Hepatocyte (in vitro differentiated cells): ENCODE results near the gene SH3TC2. TPM values are rescaled to one million over a fixed set of nuclear protein-coding genes. Genes with fewer than 3 reads are reported as not detected.

Source experiments
- DNase-seq: peaks from one replicate; pipeline ENCODE4 v3.0.0-alpha.2; 2016; ENCODE audit warnings: low spot score
- H2AFZ ChIP-seq: fragments of 200-600 bp; sonication (generic); 2 replicates; pipeline ENCODE4 v1.6.0; 2016; ENCODE audit warnings: antibody characterized with exemption, mild to moderate bottlenecking
- H3K27ac ChIP-seq: fragments of 200-600 bp; sonication (generic); 2 replicates; pipeline ENCODE4 v1.5.1; 2016; ENCODE audit warnings: mild to moderate bottlenecking
- H3K27me3 ChIP-seq: fragments of 200-600 bp; sonication (generic); 2 replicates; pipeline ENCODE4 v1.6.1; 2016
- H3K36me3 ChIP-seq: fragments of 200-600 bp; sonication (generic); replicated peaks from 2 replicates; pipeline ENCODE4 v1.5.1; 2016; ENCODE audit warnings: low read depth; ENCODE audit not compliant: insufficient read depth
- H3K4me1 ChIP-seq: fragments of 200-600 bp; sonication (generic); 2 replicates; pipeline ENCODE4 v1.5.1; 2016; ENCODE audit warnings: mild to moderate bottlenecking, moderate library complexity; ENCODE audit not compliant: insufficient read depth
- H3K4me2 ChIP-seq: fragments of 200-600 bp; sonication (generic); 2 replicates; pipeline ENCODE4 v1.6.0; 2016
- H3K4me3 ChIP-seq: fragments of 200-600 bp; sonication (generic); 2 replicates; pipeline ENCODE4 v1.5.1; 2016; ENCODE audit warnings: mild to moderate bottlenecking
- H3K79me2 ChIP-seq: fragments of 200-600 bp; sonication (generic); 2 replicates; pipeline ENCODE4 v1.6.0; 2017; ENCODE audit warnings: mild to moderate bottlenecking
- H3K9me2 ChIP-seq: fragments of 200-600 bp; sonication (generic); replicated peaks from 2 replicates; pipeline ENCODE4 v1.6.0; 2017; ENCODE audit warnings: mild to moderate bottlenecking; ENCODE audit not compliant: insufficient read depth
- H3K9me3 ChIP-seq: fragments of 200-600 bp; sonication (generic); 2 replicates; pipeline ENCODE4 v1.5.1; 2016; ENCODE audit warnings: low read depth, mild to moderate bottlenecking
- H4K20me1 ChIP-seq: fragments of 200-600 bp; sonication (generic); 2 replicates; pipeline ENCODE4 v1.6.0; 2016; ENCODE audit warnings: mild to moderate bottlenecking; ENCODE audit not compliant: insufficient read depth, poor library complexity, severe bottlenecking
- EZH2 ChIP-seq: fragments of 200-600 bp; sonication (generic); IDR thresholded peaks from 2 replicates; pipeline ENCODE4 v1.6.1; 2016; ENCODE audit warnings: antibody characterized with exemption, mild to moderate bottlenecking, borderline replicate concordance
- EZH2phosphoT487 ChIP-seq: fragments of 200-600 bp; sonication (generic); IDR thresholded peaks from one replicate; pipeline ENCODE4 v1.6.1; 2018; ENCODE audit warnings: antibody characterized with exemption, mild to moderate bottlenecking, low read depth, moderate library complexity; ENCODE audit not compliant: unreplicated experiment, severe bottlenecking
- WGBS: methylation state at CpG from one replicate; pipeline ENCODE4 v1.1.6; 2016; ENCODE audit warnings: low lambda C conversion rate; ENCODE audit errors: missing lambda C conversion rate; 5-methylcytosine and 5-hydroxymethylcytosine counted together
- polyA plus RNA-seq: library from polyadenylated mRNA; unstranded; fragments of >200 nt; fragmentation: Nextera tagmentation; extraction: Ambion mirVana; gene quantifications from 2 replicates; pipeline ENCODE4 v1.2.1, GENCODE V29; 2016
- total RNA-seq: library from RNA; depleted of rRNA; stranded (reverse); fragments of >200 nt; gene quantifications from 2 replicates; pipeline ENCODE4 v1.2.3, GENCODE V29; 2014
- TF ChIP-seq, protein P1 (sequence below): fragments of 200-600 bp; sonication (generic); IDR thresholded peaks from 2 replicates; pipeline ENCODE4 v1.5.1; 2016; ENCODE audit warnings: antibody characterized with exemption, mild to moderate bottlenecking; ENCODE audit not compliant: poor library complexity

SH3TC2 gene
- total and polyA plus RNA-seq, 2 experiments from 2014 or later: 2.2 to 3.5 TPM

DNA sequence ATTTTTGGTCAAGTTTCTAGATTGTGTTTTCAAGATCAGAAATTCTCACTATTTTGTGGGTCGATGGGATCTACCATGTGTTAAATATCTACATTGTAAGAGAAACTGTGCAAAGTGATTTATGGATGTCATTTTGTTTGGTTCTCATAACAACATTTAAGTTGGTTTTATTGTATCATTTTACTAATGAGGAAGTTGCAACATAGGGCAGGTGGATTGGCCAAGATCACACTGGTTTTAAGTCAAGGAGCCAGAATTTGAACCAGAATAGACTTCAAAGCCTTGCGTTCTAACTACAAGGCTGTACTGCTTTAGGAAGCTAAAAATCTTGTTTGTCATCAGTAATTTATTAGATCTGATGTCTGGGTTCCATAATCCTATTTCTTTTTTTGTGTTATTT lies 23.4 kb downstream of the SH3TC2 start:
- H3K4me3 ChIP-seq: no peak overlapping the region
- H3K79me2 ChIP-seq: no peaks in the 10 kb centered on the region
- no peaks in the 10 kb centered on the region for H3K9me3 ChIP-seq
- no peak for DNase-seq
- no peak overlapping the region for H3K4me2 ChIP-seq
- TF ChIP-seq, protein P1, sequence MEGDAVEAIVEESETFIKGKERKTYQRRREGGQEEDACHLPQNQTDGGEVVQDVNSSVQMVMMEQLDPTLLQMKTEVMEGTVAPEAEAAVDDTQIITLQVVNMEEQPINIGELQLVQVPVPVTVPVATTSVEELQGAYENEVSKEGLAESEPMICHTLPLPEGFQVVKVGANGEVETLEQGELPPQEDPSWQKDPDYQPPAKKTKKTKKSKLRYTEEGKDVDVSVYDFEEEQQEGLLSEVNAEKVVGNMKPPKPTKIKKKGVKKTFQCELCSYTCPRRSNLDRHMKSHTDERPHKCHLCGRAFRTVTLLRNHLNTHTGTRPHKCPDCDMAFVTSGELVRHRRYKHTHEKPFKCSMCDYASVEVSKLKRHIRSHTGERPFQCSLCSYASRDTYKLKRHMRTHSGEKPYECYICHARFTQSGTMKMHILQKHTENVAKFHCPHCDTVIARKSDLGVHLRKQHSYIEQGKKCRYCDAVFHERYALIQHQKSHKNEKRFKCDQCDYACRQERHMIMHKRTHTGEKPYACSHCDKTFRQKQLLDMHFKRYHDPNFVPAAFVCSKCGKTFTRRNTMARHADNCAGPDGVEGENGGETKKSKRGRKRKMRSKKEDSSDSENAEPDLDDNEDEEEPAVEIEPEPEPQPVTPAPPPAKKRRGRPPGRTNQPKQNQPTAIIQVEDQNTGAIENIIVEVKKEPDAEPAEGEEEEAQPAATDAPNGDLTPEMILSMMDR: no peak
- TF ChIP-seq EZH2 (no peak), EZH2phosphoT487 (no peak)
- no peak overlapping the region for H3K27ac ChIP-seq
- H3K27me3 ChIP-seq: no peaks in the 10 kb centered on the region
- H3K9me2 ChIP-seq: no peaks in the 10 kb centered on the region
- H2AFZ ChIP-seq: no peak overlapping the region
- H4K20me1 ChIP-seq: no peaks in the 10 kb centered on the region
- 86% methylated on average over 2 of the region's 2 CpGs for WGBS
- no peaks in the 10 kb centered on the region for H3K36me3 ChIP-seq
- H3K4me1 ChIP-seq: no peaks in the 10 kb centered on the region

DNA sequence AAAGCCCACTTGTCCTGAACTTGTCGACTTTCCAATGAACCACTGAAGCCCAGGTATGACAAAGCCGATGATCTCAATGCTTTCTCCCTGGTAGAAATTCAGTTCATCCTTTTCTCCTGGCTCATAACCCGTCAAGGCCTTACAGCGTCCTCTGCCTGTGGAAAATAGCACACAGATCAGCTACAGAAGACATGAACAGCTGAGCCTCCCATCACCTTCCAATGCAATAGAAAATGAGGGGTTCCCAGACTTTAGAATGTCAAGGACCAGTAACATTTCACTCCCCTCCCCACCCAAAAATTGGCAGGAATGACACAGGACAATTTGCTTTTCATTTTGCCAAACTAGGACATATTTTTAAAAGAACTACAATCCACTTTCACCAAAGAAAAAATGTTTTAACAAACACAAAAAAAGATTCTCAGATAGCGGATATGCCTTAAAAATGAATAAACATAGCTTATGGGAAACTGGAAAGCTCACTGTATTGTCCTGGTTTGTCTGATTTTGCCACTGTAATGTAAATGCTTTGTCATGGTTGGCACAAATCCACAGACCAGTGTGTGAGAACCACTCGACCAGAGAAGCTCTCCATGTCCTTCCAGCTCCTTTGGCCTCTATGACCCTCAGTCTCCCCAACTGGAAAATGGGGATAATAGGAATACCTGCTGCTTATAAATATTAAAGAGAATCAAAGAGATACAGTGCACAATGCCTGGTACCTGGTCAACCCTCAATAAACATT lies 24.4 kb downstream of the SH3TC2 start:
- TF ChIP-seq, protein P1: no peak
- TF ChIP-seq EZH2phosphoT487: no peak
- no peak for TF ChIP-seq EZH2
- Histone ChIP-seq H3K4me2 (no peak overlapping the region), H3K9me2 (no peaks in the 10 kb centered on the region), H3K36me3 (no peaks in the 10 kb centered on the region), H3K27ac (no peak overlapping the region), H3K9me3 (no peaks in the 10 kb centered on the region), H4K20me1 (no peaks in the 10 kb centered on the region), H3K4me1 (no peaks in the 10 kb centered on the region), H3K4me3 (no peak overlapping the region), H2AFZ (no peak overlapping the region), H3K79me2 (no peaks in the 10 kb centered on the region), H3K27me3 (no peaks in the 10 kb centered on the region)
- DNase-seq: no peak
- WGBS: 90% methylated on average over 6 of the region's 6 CpGs

DNA sequence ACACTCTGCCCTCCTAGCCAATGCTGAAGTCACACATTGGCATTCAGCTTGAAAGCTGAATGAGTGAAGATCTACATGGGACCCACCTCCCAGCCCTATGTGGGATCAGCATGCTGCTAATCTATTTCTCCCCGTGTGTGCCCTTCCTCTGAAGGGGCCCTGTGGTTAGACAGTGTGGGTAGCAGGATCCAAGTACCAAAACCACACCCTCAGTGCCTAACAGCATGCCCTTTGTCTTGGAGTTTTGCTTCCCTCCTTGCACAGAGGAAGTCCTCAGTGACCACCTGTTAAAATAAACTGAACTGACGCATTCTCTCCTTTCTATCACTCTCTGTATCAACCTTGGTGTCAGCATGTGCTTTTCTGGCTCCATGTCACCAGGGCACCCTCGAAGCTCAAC lies 25.0 kb downstream of the SH3TC2 start:
- 74% methylated on average over 3 of the region's 3 CpGs for WGBS

More for the DNA sequence above, 25.0 kb downstream of the SH3TC2 start:
- Histone ChIP-seq H3K27me3 (no peaks in the 10 kb centered on the region), H3K9me3 (no peaks in the 10 kb centered on the region), H3K27ac (no peak overlapping the region), H2AFZ (no peak overlapping the region), H3K4me1 (no peaks in the 10 kb centered on the region), H3K4me2 (no peak overlapping the region), H3K9me2 (no peaks in the 10 kb centered on the region), H3K36me3 (no peaks in the 10 kb centered on the region), H3K4me3 (no peak overlapping the region), H3K79me2 (no peaks in the 10 kb centered on the region), H4K20me1 (no peaks in the 10 kb centered on the region)
- TF ChIP-seq EZH2: no peak
- TF ChIP-seq, protein P1: no peak
- TF ChIP-seq EZH2phosphoT487: no peak
- no peak for DNase-seq
